ENCODE data around the gene RESP18. TPM values are rescaled to one million over a fixed set of nuclear protein-coding genes. Genes with fewer than 3 reads are reported as not detected.
"Not testable (repeated sequence)": the region's sequence is repeated elsewhere in the genome, so short reads cannot be mapped to it uniquely, and the experiment has no call there.

RESP18 gene
- total RNA-seq, 1 donor, result not detected

DNA sequence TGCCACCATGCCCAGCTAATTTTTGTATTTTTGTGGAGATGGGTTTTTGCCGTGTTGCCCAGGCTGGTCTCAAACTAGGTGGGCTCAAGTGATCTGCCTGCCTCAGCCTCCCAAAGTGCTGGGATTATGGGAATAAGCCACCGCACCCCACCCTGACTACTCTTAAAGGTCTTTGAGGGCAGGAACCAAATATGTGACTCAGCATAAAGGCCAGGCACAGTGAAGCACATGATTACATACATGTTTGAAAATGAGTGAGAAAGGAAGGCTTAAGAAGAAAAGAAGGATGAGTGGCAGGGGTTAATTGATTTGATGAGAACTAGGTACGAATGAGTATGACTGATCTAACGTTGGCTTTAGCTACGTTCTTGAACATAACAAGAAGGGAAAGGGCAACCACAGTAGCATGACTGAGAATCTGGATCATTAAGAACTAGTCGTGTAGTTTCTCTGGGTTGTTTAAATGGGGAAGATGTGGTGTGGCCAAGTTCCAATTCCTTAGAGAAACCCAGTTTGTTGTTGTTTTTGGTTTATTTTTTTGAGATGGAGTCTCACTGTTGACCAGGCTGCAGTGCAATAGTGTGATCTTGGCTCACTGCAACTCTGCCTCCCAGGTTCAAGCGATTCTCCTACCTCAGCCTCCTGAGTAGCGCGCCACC is 6.8 kb downstream of the RESP18 start:
- peak in 1 of 3 donors; percentile 45 for DNase-seq (ENCODE audit: low read depth in 2 of 3, low spot score in 2 of 3)

DNA sequence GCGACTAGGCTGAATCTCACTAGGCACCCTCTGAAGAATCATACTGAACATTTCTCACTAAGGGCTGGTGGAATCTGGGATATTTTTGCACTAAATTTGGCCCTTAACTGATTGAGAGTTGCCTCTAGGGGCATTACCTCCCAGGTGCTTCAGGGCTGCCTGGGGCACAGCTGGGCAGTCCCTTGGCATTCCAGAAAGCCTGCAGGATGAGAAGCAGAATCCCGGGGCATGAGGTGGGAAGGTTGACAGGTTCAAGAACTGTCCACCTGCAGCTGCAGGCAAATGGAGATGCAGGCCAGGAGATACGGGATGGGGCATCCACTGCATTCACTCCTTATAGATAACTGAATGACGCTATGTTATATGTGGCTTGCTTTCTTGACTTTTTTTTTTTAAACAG is 7.4 kb downstream of the RESP18 start:
- no peak for DNase-seq (ENCODE audit: low read depth in 2 of 3, low spot score in 2 of 3)

DNA sequence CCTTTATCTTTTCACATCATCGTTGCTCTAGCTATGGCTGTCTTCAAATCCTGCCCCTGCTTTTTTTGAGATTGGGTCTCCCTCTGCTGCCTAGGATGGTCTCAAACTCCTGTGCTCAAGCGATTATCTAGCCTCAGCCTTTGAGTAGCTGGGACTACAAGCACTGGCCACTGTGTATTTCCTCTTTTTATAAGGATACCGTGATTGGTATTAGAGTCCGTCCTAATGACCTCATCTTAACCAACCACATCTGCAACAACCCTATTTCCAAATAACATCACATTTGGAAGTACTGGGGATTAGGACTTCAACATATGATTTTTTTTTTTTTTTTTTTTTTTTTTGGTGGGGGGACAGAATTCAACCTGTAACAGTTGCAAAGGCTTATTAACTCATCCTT is 9.1 kb downstream of the RESP18 start:
- no peak for DNase-seq (ENCODE audit: low read depth in 2 of 3, low spot score in 2 of 3)

DNA sequence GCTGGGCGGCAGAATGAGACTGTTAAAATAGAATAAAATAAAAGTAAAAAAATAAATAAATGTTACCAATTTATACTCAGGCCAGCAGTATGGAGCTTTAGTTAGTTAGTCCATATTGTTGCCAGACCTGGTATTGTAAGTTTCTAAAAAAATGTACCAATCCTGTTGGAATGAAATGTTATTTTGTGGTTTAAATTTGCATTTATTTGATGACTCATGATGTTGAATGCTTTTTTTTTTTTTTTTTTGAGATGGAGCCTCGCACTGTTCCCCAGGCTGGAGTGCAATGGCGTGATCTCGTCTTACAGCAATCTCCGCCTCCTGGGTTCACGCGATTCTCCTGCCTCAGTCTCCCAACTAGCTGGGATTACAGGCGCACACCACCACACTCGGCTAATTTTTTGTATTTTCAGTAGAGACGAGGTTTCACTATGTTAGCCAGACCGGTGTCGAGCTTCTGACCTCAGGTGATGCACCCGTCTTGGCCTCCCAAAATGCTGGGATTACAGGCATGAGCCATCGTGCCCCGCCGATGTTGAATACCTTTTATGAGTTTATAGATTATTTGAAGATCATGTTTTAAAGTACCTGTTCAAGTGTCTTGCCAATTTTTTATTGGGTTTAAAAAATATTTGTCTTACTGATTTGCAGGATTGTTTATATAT is 17.6 kb downstream of the RESP18 start:
- DNase-seq (ENCODE audit: low read depth in 2 of 3, low spot score in 2 of 3), result no peak

DNA sequence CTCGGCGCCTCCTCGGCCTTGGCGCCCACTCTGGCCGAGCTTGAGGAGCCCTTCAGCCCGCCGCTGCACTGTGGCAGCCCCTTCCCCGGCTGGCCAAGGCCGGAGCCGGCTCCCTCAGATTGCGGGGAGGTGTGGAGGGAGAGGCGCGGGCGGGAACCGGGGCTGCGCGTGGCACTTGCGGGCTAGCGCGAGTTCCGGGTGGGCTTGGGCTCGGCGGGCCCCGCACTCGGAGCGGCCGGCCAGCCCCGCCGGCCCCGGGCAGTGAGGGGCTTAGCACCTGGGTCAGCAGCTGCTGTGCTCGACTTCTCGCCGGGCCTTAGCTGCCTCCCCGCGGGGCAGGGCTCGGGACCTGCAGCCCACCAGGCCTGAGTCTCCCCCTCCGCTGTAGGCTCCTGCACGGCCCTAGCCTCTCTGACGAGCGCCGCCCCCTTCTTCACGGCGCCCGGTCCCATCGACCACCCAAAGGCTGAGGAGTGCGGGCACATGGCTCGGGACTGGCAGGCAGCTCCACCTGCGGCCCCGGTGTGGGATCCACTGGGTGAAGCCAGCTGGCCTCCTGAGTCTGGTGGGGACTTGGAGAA is 19.8 kb downstream of the RESP18 start:
- DNase-seq (ENCODE audit: low read depth in 2 of 3, low spot score in 2 of 3), result not testable (repeated sequence)

DNA sequence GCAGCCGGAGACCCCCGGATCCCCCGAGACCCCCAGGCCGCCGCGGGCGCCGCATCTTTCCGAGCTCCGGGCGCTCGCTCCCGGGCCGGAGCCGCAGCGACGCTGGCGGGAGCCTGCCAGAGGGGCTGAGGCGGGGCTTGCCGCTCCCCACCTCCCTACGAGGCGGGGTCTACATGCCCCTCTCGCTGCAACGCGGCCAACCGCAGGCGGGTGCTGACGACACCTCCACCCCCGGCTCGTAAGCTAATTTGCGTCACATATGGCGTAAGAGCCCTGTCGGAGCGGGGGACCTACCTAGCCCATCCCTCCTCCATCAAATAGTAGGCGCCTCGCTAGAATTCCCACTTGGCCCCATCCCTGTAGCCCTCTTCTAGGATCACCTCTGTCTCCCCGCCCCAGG is 23.3 kb downstream of the RESP18 start, which contains the start of gene PTPRN:
Gene PTPRN (minus strand): TSS at position 124 of the 400 bp plus-strand sequence. CDS start 69 bp downstream, at position 55.
- DNase-seq (ENCODE audit: low read depth in 2 of 3, low spot score in 2 of 3), result no peak

DNA sequence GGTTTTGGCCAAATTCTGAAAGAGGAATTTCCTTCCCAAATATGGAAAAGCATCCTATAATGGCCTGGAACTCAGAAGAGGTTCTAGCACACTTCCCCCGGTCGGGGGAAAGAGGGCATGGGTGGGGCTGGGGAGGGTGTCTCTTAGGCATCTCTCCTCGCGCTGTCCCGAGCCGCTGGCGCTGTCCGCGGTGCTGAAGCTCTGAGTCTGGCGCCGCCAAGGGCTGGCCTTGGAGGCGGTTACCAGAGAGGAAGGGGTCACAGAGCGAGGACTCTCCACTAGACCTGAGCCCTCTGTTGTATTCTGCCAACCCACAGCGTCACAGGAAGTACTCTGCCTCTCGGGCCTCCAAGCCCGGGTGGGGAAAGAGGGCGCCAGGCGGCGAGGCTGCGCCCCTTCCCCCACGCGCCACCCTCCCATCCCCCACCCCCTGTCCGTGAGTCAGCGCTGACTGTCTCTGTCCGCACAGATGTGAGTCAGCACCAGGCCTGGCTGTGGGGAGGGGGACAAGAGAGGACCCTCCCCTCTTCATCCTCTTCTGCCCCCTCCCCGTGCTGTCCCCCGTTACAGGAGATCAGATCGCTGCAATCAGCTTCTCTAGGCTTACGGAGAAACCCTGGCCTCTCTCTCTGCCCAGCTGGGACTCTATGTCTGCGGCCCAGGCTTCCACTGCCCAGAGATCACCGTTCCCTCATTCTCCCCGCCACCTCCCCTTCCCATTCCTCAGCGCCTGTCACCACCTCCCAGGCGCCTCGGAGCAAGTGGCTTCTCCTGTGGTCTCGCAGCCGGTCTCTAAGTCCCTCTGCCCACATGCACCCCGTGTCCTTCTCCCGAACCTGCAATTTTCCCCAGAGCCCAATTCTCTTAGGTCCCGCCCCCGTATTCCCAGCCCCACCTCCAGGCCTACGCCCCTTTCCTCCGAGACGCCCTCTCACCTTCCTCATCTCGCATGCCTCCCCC is 24.1 kb downstream of the RESP18 start:
- DNase-seq (ENCODE audit: low read depth in 2 of 3, low spot score in 2 of 3), result peak; percentile 40 to 85 (median 81)

DNA sequence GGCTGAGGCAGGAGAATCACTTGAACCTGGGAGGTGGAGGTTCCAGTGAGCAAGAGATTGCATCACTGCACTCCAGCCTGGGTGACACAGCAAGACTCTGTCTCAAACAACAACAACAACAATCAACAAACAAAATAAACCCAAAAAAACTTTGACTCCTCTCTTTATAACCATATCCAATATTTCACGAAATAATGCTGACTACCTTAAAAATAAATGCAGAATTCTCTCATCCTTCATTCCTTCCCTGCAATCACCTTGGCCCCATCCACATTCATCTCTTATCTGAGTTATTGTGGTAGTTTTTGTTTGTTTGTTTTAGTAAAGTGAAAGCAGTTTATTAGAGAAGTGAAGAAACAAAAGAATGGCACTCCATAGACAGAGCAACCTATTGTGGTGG is 26.5 kb downstream of the RESP18 start:
- DNase-seq (ENCODE audit: low read depth in 2 of 3, low spot score in 2 of 3), result no peak

DNA sequence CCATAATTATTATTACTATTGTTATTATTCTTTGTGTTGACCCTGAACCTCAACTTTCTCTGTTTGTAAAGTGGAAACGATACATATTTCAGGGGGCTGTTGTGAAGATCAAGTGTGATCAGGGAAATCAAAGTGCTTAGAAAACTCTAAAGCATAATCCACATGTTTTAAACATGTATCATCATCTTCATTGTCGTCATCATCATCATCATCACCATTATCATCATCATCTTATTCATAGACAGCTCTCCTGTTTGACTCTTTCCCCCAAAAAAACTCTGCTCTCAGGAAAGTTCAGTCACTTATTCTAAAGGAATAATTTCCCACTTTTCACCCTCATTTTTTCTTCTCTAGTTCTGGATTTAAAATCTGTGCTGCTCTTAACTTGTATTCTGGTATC is 28.3 kb downstream of the RESP18 start:
- DNase-seq (ENCODE audit: low read depth in 2 of 3, low spot score in 2 of 3), result no peak

DNA sequence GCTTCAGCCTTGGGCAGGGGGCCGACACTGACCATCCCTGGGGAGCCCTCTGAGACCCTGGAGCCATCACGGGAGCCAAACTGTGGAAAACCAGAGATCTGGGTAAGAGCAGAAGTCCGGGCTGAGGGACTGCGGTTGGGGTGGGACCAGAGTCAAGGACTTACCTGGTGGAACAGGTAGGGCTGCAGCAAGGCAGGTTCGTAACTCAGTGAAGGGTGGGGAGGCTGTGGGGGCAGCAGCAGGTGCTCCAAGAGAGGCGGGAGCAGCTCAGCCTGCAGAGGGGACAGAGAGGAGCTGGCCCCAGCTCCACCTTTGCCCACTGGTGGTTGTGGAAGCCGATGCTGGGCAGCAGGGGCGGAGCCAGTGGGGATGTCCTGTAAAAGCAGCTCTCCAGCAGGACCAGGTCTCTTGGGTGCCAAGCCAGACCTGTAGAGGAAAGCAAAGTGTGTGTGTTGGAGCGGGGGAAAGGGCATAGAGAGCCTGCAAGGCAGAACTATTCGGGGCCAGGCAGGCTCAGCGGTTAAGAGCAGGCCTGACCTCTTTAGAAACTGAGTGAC is 30.1 kb downstream of the RESP18 start:
- no peak for DNase-seq (ENCODE audit: low read depth in 2 of 3, low spot score in 2 of 3)

DNA sequence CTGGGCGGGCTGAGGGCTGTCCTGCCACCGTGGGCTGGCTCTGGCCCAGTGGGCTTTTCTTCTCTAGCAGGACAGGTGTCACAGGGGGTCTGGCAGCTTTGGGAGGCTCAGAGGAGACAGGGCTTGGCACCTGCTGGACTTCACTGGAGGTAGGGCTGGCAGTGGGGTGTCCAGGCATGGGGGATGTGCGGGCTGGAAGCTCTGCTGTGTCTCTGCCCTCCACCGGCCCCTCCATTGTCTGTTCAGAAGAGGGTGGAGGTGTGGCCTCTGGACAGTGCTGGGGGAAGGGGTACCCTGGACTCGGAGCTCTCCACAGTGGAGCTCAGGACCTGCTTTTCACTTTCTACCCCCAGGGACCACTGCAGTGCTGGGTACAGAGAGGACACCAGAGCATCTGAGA is 32.5 kb downstream of the RESP18 start:
- DNase-seq (ENCODE audit: low read depth in 2 of 3, low spot score in 2 of 3), result no peak

DNA sequence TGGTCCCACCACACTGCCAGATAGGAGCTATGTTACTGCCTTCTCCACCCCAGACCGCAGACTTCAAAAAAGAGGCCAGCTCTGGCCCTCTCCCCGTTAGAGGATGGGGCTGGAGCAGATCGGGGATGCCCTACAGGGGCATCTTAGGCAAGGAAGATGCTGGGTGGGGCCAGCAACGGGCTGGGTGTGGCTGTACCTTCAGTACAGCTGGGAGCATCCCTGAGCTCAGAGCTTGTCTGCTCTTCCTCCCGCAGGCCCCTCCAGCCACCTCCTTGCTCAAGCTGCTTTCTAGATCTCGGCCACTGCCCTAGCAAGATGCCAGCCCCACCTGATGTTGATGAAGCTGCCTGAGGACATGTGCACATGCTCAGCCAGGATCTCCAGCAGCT is 33.2 kb downstream of the RESP18 start:
- DNase-seq (ENCODE audit: low read depth in 2 of 3, low spot score in 2 of 3), result no peak

DNA sequence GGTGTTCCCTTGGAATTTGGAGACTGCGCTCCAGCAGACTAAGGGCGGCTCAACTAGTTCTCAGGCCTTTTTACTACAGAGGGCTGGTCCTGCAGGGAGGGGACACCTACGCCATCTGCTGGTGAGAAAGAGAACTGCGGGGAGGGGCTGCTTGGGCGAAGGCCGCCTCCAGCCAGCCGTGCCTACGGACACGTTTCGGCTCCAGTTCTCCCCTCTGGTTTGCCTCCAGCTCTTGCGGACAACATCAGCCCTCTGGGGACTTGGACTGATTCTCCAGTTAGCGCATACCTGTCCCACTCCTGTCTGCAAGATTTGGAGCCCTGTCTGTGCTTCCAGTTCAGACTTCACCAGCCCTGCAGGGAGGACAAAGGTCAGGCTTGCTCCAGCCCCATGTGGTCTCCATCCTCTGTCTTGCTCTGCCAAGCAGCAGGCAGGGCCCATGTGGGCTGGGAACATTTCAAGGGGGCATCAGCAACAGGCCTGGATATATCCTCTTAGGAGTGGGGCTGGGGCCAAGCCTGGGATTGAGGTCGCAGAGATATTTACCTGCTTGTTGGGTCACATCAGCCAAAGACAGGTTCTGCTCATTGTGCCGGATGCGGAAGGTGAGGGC is 33.7 kb downstream of the RESP18 start:
- DNase-seq (ENCODE audit: low read depth in 2 of 3, low spot score in 2 of 3), result peak; percentile 70 to 84 (median 76)

DNA sequence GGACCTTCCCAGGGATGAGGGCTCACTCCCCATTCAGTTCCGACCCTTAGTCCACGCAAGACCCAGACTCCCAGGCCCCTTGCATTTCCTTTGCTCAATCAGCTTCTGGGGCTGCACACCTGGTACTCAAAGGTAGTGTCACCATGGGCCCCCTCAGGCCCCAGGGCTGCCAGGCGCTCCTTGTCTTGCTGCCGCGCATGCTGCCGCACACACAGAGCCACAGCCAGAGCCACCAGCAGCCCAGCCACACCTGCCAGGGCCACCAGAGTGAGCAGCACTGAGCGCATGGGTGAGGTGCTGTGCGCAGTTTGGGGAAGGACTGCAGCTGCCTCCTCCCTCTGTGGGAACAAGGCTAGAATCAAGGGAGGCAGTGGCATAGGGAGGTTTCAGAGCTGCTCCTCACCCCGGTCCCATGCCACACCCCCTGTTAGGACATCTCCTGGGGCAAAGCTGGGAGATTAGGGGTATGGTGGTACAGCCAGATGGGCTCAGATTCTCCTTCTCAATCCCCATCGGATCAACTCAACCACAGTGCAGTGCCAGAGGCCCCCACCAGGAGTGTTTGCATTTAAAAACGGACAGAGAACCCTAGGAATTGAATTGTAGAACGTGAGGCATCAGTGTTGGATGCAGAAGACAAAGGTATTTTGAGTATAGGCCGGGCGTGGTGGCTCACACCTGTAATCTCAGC is 34.6 kb downstream of the RESP18 start:
- DNase-seq (ENCODE audit: low read depth in 2 of 3, low spot score in 2 of 3), result no peak

DNA sequence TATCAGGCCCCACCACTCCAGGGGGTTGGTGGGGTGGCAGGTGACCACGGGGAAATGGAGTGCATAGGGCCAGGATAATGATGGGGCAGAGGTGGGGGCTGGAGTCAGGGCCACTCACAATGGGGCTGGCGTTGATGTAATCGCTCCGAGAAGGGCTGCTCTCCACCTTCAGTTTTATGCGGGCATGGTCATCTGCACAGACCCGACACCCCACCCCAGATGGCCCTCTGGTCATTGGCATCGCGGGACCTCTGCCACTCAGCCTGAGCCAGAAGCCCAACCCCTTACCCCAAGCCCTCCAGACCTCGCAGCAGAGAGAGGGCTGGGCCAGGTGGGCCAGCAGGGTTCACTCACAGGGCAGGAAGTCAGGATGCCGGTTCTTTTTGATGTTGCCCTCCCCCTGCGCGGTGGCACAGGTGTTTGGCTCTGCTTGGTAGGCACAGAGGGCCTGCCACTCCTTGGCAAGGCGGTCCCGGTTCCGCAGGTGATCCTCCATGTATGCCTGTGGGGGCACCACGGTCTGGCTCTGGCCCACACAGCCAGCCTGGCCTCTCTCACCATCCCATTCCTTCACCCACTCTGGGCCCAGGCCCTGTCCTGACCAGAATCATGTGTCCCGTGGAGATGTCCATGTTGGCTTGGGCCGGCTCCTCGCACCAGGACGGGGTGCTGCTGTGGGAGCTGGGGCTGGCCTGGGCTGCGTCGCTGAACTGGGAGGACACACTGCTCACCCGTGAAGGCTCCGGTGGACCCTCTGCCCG is 35.7 kb downstream of the RESP18 start:
- no peak for DNase-seq (ENCODE audit: low read depth in 2 of 3, low spot score in 2 of 3)

DNA sequence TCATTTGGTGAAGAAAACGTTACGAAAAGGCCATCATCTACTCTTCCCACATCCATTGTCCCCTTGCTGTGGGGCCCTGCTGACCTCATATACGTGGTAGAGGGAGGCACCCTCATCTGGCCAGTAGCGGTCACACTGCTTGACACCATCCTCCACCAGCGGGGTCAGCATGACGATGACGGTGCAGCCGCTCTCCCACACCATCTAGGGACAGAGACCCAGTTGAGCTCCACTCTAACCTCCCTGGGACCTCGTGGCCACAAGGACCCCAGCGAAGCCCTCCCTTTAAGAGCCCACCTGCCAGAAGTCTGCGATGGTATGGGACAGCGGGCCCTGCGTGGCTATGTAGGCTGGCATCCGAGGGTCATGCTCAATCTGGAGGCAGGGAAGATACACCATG is 36.4 kb downstream of the RESP18 start:
- no peak for DNase-seq (ENCODE audit: low read depth in 2 of 3, low spot score in 2 of 3)

DNA sequence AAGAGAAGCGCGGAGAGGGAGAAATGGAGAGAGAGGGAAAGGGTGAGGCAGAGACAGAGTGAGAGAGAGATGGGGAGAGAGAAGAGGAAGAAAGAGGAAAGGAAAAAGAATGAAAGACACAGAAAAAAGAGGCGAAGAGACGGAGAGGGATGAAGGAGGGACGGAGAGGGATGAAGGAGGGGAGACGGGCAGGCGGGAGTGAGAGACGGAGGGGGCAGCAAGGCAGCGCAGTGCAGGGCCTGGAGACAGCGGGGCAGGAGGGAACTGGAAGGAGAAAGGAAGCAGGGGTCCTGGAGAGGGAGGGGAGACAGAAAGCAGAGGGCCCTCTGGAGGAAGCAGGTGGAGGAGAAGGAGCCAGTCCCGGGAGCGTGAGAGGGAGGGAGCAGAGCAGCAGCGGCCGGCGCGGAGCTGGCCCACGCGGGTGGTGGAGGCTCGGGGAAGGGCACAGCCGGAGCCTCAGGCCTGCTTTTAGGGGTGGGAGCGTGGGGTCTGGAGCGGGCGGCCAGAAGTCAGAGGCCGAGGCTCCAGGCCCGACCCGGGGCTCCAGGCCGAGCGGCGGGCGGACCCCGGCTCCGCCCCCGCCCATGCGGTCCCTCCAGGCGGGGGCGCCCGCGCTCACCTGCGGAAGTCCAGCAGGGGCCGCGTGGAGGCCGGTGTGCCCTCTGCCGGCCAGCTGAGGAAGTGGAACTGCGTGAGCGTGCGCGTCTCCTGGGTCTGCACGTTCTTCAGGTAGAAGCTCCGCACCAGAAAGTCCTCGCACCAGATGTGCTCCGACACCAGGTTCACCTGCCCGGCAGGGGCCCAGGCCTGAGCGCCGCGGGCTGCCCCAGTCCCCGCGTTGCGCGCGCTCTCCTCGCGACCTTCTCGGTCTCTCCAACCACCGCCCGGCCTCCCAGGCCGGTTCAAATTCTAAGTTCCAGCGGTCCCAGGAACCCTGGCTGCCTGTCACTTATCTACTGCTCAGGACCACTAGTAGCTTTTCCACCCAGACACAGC is 37.9 kb downstream of the RESP18 start:
- peak; percentile 86 to 89 (median 86) for DNase-seq (ENCODE audit: low read depth in 2 of 3, low spot score in 2 of 3)

Data from hematopoietic multipotent progenitor cell (in vitro differentiated cells).